Glomerular visceral epithelial cell (primary cell): ENCODE results near the gene SGCD.

Experiments used
- DNase-seq: peaks from one replicate; pipeline ENCODE4 v3.0.0-alpha.2; 2016; ENCODE audit errors: extremely low spot score

Gene SGCD

DNA sequence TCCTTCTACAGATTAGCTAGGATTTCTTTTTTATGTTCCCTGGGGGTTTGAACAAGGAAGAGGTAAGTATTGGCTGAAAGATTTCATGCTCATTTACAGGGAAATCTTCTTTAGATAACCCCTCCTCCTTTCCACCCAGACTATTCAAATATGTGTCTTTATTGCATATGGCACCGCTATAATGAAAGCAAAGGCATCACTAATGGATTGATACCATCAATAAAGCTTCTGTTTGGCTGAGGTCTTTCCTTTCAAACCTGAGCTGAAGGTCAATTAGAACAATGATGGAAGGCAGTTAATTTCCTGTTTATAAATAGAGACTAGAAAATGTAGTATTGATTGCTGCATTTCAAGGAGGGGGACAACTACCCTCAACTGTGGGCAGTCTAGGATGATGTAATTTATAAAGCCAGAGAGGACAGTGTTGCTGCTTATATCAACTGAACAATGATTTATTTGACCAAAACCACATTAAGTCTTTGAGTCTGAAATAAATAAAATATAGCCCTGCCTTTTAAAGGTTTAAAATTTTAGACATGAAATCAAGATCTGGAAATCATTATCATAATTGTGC is 132.9 kb downstream of the SGCD start:
- DNase-seq, result no peak

DNA sequence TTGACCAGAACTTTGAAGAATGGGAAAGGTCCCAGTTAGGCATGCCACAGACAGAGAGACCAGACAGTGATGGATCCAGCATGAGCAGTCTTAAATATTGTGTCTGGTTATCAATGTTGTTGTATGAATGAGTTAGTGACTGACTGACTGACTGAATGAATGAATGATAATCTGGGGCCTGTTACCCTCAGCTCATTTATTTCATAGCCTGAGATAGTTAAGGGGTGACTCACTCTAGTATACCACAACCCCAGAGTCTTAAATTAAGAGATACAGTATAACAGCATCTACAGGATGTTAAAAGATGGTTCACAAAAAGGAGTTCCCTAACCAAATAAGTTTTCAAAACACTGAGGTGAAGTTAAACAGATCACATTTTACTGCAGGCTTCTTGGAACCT is 133.5 kb downstream of the SGCD start:
- DNase-seq, result peak; percentile 23

DNA sequence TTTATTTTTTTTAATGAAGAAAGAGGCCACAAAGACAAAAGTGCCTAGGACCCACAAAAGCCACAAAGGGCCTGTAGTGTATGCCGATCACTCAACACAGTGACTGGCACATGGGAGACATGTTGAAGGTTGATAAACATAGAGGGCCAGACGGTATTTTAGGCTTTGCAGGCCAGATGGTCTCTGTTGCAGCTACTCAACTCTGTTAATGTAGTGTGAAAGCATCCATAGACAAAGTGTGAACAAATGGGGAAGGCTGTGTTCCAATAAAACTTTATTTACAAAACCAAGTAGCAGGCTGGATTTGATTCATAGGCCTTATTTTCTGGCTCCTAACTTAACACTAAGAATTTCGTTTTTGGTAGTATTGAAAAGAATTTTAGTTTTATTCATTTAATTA is 139.9 kb downstream of the SGCD start:
- no peak for DNase-seq

DNA sequence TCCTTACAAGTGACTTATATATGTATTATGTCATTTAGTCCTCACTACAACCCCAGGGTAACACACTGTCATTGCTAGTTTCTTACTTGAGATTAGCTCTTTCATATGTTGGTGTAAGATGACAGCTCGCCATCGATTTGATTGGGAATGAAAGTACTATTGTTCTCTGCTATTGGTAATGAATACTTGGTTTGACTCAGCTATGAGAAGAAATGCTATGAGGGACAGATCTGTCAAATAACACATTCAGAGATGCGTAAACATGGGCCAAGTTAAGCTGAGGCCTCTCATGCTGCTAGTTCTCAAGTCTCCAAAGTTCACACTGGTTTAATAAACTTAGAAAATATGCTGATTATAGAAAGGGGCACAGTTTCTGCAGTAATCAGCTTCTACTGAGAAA is 142.7 kb downstream of the SGCD start:
- DNase-seq, result no peak

DNA sequence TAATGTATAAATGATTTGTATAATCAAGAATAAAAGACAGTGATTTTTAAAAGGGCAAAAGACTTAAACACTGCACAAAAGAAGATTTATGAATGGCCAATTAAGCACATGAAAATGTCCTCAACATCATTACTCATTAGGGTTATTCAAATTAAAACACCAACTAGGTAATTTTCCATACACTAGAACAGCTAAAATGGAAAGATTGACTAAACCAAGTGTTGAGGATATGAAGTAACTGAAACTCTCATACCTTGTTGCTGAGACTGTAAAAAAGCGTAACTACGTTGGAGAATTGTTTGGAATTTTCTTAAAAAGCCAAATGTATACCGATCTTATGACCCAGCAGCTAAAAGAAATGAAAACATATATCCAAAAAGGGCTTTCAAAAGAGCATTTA is 144.9 kb downstream of the SGCD start:
- DNase-seq, result no peak

DNA sequence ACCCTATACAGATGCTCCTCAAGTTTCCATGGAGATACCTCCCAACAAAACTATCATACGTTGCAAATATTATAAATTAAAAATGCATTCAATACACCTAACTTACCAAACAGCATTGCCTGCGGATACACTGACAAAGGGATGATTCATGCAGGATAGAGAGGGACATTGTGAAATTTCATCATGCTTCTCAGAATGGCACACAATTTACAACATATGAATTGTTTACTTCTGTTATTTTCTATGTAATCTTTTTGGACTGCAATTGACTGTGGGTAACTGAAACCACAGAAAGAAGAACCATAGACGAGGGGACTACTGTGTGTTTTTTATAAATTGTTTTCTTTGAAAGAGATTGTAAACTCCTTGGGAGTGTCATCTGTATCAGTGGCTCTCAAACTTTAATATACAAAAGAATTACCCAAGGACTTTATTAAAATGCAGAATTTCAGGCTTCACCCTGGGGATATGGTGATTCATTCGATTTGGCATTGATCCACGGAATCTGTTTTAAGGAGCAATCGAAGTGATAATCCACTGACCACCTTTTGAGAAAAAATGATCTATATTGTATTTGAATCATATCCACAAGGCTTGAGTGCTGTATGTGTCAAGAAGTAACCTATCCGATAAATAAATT is 146.4 kb downstream of the SGCD start:
- DNase-seq, result no peak

DNA sequence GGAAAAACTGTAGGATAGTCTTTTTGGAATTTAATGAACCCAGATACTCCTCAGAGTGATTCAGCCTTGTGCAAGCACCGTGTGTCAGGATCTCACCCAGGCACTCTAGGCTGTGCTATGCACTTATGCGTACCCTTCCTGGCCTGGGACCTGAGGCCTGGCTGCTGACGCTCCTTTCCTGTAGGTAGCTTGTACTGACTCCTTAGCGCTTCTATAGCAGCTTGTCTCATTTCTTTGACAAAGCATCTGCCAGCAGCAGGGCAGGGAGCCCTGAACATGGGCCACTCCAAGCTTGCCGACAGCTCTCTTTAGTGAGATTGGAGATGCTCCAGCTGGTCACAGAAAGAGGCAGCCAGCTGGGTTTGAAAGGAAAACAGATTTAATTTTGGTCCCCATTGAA is 147.3 kb downstream of the SGCD start:
- DNase-seq, result no peak

DNA sequence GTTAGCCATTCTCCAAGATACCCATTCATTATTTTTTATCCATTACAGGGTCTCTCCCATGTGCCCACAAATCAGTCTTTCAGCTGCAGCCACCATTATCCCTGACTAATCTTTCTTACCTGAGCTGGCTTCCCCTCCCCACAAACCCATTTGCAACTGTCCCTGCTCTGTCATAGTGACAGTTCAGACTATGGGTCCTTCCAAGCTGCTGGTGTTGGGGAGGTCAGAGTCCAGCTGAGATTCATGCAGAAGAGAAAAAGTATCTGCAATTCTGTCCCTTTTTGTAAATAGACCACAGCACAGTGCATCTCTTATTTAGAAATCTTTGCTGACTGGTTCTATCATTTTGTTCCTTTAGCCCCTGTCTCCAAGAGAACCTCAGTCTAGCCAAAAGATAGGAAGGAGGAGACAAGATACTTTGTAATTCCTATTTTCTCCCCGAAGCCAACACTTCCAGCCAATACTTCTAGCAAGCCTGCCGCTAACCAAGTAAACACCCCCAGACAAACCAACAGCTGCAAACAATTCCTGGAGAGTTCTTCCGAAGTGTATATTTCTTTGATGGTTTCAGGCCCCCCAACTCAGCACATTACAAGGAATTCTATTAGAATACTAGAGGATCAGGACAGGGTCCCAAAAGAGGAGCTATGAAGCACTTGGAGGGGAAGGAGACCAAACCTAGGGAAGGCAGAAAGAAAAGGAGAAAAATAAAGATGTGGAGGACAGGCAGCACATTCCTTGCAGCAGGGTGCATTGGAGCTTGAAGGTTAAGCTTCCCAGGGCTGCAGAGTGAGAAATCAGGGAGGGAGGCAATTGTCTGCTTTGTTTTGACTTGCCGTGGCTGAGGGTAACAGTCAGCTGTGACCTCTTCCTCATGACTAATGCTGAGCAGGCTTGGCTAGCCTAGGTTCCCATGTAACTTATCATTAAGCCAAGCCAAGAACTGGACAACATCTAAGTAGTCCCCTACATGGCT is 148.5 kb downstream of the SGCD start:
- DNase-seq, result peak; percentile 91

DNA sequence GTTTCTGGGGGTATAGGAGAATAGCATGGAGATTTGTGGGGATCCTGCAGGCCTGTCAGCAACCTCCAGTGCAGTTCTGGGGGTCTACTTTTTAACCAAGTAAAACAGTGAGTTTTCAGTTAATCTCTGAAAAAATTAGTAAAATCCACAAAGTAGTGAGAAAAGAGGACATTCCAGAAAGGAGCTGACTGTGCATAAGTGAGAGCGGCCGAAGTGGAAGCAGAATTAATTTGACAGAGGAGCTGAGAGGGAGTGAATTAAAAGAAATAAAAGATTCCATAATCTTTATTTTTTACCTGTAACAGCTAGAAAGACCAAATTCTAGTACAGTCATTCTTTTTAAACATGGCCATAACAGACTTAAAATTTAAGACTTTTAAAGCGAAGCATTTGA is 149.2 kb downstream of the SGCD start:
- peak; percentile 11 for DNase-seq

DNA sequence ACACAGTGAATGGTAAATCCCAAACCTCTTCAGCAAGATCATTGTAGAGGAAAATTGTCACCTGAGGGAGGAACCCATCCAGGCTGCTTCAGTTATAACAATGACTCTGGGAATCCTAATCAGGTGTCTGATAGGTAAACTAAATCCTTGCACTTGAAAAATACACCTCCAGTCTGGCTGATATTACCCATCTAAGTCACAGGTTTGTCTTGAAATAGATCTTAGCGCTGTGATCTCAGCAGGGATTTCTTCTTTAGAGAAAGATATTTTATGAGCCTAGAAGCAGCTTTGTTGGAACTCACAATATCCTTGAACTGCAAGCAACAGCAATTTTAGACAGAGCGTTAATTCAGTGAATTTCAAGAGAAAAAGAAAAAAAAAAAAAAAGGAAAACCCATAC is 149.7 kb downstream of the SGCD start:
- no peak for DNase-seq

DNA sequence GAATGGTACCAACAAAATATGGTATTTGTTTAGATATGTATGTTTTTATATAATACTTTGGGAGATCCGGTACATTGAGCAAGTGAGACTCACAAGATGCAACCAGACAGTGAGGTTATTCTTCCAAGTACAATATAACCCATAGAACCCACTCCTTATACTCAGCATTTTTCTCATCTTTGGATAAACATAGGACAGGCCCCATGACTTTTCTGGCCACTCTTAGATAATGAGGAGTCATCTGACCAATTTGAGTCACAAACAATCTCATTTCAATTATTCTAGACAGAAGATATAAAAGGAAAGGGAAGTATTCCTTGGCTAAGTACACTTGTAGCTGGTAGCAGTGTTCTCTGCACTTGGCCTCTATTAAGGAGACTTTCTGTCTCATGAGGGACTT is 150.2 kb downstream of the SGCD start:
- DNase-seq, result no peak

DNA sequence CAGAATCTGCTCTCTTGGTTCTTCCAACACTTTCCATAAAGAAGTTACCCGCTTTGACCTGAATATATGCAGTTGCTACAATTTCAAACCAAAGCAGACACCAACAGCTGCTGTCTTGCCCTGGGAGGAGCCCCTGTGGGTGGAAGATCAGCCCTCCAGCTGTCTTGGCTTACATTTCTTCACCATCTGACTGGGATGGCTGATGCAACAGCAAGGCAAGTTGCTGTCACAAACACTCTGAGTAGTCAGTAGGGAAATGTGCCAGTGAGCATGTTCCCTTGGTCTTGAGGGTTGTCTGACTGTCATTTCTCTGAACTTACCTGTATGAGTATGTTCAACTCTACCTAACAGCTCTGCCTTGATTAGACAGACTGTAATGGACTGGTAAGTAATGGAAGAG is 152.9 kb downstream of the SGCD start:
- no peak for DNase-seq

DNA sequence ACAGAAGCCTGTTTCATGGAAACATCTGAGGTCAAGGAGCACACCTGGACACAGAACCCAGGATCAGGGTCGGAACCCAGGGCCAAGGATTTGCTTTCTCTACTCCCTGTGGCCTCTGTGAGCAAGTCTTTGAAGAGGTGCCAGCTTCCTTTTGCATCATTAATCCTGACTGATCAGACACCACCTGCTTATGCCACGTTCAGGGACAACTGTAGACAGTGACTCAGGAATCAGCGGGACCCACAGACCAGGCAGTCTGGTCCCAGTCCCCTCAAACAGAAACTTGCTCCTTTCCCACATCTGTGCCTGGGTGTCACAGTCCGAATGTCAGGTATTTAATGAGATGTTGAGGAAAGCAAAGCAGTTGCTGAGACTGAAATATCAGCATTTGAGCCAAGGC is 154.8 kb downstream of the SGCD start:
- peak; percentile 69 for DNase-seq

DNA sequence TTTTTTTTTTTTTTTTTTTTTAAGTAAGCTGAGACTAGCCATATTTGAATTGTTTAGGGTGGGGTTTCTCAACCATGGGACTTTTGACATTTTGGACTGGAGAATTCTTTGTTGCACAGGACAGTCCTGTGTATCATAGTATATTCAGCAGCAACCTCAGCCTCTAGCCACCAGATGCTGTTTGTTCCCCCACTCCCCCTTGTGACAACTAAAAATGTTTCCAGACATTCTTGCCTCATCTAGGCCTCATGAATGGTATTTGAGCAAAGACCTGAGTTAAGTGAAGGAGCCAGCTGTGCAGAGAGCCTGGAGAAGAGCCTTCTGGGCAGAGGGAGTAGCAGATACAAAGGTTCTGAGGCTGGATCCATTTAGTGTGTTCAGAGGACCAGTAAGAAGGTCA is 155.9 kb downstream of the SGCD start:
- DNase-seq, result no peak

DNA sequence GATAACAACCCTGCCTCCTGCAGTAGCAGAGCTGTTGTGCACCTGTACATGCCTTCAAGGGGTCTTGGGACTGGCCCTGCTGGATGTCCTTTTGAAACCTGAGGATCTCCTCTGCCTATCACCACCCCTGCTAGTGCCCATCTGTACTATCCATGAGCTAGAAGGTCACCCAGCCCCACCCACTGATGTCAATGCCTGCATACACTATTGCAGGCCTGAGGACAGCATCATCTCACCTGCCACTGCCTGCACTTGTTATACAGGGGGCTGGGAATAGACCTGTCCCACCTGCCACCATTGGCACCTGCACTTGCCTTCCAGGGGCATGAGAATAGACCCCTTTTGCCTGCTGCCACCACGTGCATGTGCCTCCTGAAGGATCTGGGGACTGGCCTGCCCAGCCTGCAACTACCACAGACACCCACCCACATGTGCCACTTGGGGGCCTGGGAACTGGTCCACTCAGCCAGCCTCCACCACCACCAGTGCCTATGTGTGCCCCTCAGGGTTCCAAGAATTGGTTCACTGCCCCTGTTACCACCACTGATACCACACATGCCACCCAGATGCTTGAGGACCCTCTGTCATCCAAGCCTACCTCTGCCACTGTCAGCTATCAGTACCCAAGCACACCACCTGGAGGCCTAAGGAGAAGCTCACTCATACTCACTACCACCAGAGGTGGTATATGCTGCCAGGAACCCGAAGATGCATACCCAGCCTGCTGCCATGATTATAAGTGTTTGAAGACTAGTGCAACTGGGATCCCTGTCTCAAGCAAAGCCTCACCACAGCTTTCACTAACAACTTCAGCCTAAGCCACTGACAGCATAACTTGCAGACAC is 159.7 kb downstream of the SGCD start:
- DNase-seq, result no peak

DNA sequence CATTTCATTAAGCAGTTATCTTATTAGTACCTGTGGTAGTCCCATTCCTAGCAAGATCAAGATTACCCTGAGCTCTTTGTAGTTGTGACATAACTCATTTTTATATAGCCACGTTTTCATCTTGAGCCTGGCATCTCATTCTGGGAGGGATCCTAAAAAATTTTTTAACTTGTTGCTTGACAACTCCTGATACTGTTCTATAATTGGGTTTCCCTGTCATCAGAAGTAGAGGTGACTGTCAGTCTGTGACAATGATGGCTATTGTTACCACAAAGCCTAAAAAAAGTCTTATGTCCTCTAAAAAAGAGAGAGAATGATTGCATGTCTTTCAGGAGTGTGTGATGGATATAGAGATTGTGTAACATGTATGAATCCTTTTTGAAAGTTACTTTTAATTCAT is 164.8 kb downstream of the SGCD start:
- no peak for DNase-seq

DNA sequence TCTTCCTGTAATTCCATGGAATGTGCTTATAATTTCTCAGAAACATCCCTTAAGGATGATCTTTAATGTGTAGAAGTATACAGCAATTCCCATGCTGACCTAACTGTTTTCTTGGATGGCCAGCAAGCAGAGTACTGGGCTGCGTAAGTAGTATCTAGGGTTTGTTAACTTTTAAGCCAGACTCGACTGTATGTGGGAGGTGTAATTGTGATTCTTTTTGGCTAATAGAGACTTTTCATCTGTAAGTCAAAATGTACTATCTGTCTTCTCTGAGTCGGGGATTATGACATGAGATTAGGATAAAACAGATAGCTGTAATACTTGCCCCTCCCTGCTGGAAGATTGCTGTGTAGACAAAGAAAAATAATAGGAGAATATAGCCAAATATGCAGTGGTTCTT is 169.3 kb downstream of the SGCD start:
- no peak for DNase-seq

DNA sequence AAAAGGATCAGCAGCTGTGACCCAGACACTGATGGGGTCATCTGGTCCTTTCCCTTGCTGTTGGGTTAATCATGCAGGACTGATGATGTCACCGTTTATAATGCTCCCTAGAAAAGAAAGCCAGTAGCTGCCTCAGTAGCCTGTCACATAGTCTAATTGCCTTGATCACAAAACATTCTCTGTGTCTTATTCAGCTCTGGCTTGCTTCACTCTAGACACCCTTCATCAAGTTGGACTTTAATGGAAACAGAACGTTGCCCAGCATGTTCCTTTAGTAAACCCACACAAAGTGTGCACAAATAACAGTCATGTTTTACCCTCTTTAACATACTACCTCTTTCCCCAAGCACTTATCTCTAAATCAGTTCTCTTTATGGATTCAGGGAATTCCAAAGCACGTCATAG is 170.8 kb downstream of the SGCD start:
- peak; percentile 66 for DNase-seq

DNA sequence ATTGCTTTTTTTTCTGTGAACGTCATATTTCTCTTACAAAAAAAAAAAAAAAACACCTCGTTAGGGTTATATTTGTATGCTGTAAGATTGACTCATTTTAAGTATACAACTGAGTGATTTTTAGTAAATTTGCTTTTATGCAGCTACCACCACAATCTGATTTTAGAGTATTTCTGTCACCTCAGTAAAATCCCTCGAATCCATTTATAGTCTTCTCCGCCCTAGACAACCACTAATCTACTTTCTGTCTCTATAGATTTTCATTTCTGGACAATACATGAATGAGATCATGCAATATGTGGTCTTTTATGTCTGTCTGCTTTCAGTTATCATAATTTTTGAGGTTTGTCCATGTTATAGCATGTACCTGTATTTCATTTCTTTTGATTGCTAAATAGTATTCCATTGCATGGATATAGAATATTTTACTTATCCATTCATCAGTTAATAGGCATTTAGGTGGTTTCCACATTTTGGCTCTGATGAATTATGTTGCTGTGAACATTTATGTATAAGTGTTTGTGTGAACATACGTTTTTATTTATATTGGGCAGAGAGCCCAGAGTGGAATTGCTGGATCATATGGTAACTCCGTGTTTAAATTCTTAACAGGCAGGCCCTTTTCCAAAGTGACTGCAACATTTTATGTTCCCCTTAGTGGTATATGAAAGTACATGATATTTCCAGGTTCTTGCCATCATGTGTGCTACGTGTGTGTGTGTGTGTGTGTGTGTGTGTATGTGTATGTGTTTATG is 171.4 kb downstream of the SGCD start:
- no peak for DNase-seq

DNA sequence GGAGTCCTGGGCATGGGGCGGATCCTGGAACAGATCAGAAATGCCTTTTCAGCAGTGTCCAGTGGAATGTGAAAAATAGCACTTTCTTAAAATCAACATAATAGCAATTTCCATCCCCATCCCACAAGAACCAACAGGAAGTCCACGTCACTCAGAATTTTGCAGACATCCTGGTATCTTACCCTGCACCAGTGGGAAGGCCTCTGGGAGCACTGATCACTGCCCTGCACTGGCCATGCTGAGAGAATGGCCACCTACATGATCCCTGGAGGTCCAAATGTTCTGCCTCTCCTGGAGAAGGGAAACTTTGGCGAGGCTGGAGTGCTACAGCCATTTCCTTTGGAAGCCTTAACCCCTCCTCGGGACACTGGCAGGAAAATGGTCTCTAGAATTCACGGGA is 173.8 kb downstream of the SGCD start:
- DNase-seq, result no peak

DNA sequence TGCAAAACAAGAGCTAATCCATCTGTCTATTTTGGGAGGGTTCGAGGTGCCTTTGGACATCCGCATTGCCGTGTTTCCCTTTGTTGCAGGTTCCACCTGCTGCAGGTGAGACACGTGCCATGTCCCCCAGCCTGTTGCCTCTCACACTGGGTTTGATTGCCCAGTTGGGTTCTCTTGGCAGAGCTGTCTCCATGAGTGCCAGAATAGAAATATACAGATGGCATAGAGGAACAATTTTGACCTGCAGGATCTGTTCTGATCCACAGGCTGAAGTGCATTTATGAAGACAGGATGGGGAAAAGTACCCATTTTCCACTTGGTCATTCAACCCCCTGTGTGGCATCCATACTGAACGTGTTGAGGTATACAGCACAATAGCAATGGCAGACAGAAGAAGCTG is 178.1 kb downstream of the SGCD start:
- no peak for DNase-seq
